ENCODE results near the gene GOLGA6L2.
"Not testable (repeated sequence)": the region's sequence is repeated elsewhere in the genome, so short reads cannot be mapped to it uniquely, and the experiment has no call there.

Gene GOLGA6L2

GRCh38 chr15:23402544-23402943 is 44.5 kb downstream of the GOLGA6L2 start:
- H3K27ac ChIP-seq, result no peak overlapping the region
- H3K4me1 ChIP-seq (ENCODE audit: control insufficient read depth in 1 of 2, insufficient read depth in 1 of 2, low read depth in 1 of 2, low read length in 1 of 2), result no peaks in the 10 kb centered on the region
- TF ChIP-seq CTCF (IDR thresholded peaks at IDR 0.05), result no peak
- no peak overlapping the region for H3K4me3 ChIP-seq (ENCODE audit: low read depth in 1 of 2, low read length in 1 of 2)
- H3K27me3 ChIP-seq, result no peaks in the 10 kb centered on the region
- no peaks in the 10 kb centered on the region for H3K9me3 ChIP-seq
- no peaks in the 10 kb centered on the region for H3K36me3 ChIP-seq

GRCh38 chr15:23402140-23402539 is 44.9 kb downstream of the GOLGA6L2 start:
- no peaks in the 10 kb centered on the region for H3K9me3 ChIP-seq
- no peaks in the 10 kb centered on the region for H3K27me3 ChIP-seq
- no peaks in the 10 kb centered on the region for H3K4me1 ChIP-seq (ENCODE audit: control insufficient read depth in 1 of 2, insufficient read depth in 1 of 2, low read depth in 1 of 2, low read length in 1 of 2)
- H3K36me3 ChIP-seq, result no peaks in the 10 kb centered on the region
- no peak overlapping the region for H3K4me3 ChIP-seq (ENCODE audit: low read depth in 1 of 2, low read length in 1 of 2)
- no peak overlapping the region for H3K27ac ChIP-seq
- TF ChIP-seq CTCF (IDR thresholded peaks at IDR 0.05), result no peak

- no peaks in the 10 kb centered on the region for H3K9me3 ChIP-seq
- TF ChIP-seq CTCF (IDR thresholded peaks at IDR 0.05), result no peak
- H3K36me3 ChIP-seq, result no peaks in the 10 kb centered on the region
Measured at GRCh38 chr15:23401627-23402026, 45.4 kb downstream of the GOLGA6L2 start.

GRCh38 chr15:23399207-23399606 is 47.8 kb downstream of the GOLGA6L2 start:
- not testable (repeated sequence) for H3K4me3 ChIP-seq (ENCODE audit: low read depth in 1 of 2, low read length in 1 of 2); H3K9me3 ChIP-seq; H3K4me1 ChIP-seq (ENCODE audit: control insufficient read depth in 1 of 2, insufficient read depth in 1 of 2, low read depth in 1 of 2, low read length in 1 of 2); H3K27me3 ChIP-seq; H3K27ac ChIP-seq; H3K36me3 ChIP-seq

More at GRCh38 chr15:23401627-23402026, 45.4 kb downstream of the GOLGA6L2 start:
- Histone ChIP-seq H3K27ac (no peak overlapping the region), H3K4me1 (ENCODE audit: control insufficient read depth in 1 of 2, insufficient read depth in 1 of 2, low read depth in 1 of 2, low read length in 1 of 2) (no peaks in the 10 kb centered on the region), H3K27me3 (no peaks in the 10 kb centered on the region), H3K4me3 (ENCODE audit: low read depth in 1 of 2, low read length in 1 of 2) (no peak overlapping the region)

- H3K4me3 ChIP-seq (ENCODE audit: low read depth in 1 of 2, low read length in 1 of 2); H3K27me3 ChIP-seq; H3K27ac ChIP-seq; H3K4me1 ChIP-seq (ENCODE audit: control insufficient read depth in 1 of 2, insufficient read depth in 1 of 2, low read depth in 1 of 2, low read length in 1 of 2); H3K36me3 ChIP-seq; H3K9me3 ChIP-seq: not testable (repeated sequence)
Measured at GRCh38 chr15:23398357-23398756, 48.7 kb downstream of the GOLGA6L2 start.

- Histone ChIP-seq H3K4me3 (ENCODE audit: low read depth in 1 of 2, low read length in 1 of 2) (no peak overlapping the region), H3K9me3 (no peaks in the 10 kb centered on the region), H3K27me3 (no peaks in the 10 kb centered on the region), H3K36me3 (no peaks in the 10 kb centered on the region), H3K4me1 (ENCODE audit: control insufficient read depth in 1 of 2, insufficient read depth in 1 of 2, low read depth in 1 of 2, low read length in 1 of 2) (no peaks in the 10 kb centered on the region), H3K27ac (no peak overlapping the region)
- no peak for TF ChIP-seq CTCF (IDR thresholded peaks at IDR 0.05)
Measured at GRCh38 chr15:23397779-23398178, 49.3 kb downstream of the GOLGA6L2 start.

GRCh38 chr15:23395832-23396231 is 51.2 kb downstream of the GOLGA6L2 start:
- no peak overlapping the region for H3K4me3 ChIP-seq (ENCODE audit: low read depth in 1 of 2, low read length in 1 of 2)
- no peak for TF ChIP-seq CTCF (IDR thresholded peaks at IDR 0.05)
- H3K27ac ChIP-seq, result no peak overlapping the region
- no peaks in the 10 kb centered on the region for H3K27me3 ChIP-seq
- no peaks in the 10 kb centered on the region for H3K36me3 ChIP-seq
- no peaks in the 10 kb centered on the region for H3K4me1 ChIP-seq (ENCODE audit: control insufficient read depth in 1 of 2, insufficient read depth in 1 of 2, low read depth in 1 of 2, low read length in 1 of 2)
- H3K9me3 ChIP-seq, result no peaks in the 10 kb centered on the region

Measured in neutrophil (primary cell).